ENCODE data around the gene ICAM4.

Gene ICAM4

GRCh38 chr19:10305139-10305806 lies 18.5 kb downstream of the ICAM4 start:
- Mint-ChIP-seq H3K27me3 (no peaks in the 10 kb centered on the region), H3K9me3 (no peaks in the 10 kb centered on the region), H3K4me1 (ENCODE audit: low read depth in 2 of 2) (no peaks in the 10 kb centered on the region), H3K27ac (no peak overlapping the region), H3K4me3 (no peak overlapping the region), H3K36me3 (ENCODE audit: insufficient read depth) (peaks cover 6% of the 10 kb centered on the region)
- DNase-seq (no peak), ATAC-seq (replicated peaks) (no peak)

GRCh38 chr19:10306327-10306726 lies 19.6 kb downstream of the ICAM4 start:
- no peak overlapping the region for H3K4me3 Mint-ChIP-seq
- ATAC-seq (replicated peaks) (no peak), DNase-seq (no peak)
- no peaks in the 10 kb centered on the region for H3K4me1 Mint-ChIP-seq (ENCODE audit: low read depth in 2 of 2)
- peaks cover 6% of the 10 kb centered on the region for H3K36me3 Mint-ChIP-seq (ENCODE audit: insufficient read depth)
- H3K27me3 Mint-ChIP-seq = no peaks in the 10 kb centered on the region
- H3K27ac Mint-ChIP-seq = no peak overlapping the region
- no peaks in the 10 kb centered on the region for H3K9me3 Mint-ChIP-seq

DNA sequence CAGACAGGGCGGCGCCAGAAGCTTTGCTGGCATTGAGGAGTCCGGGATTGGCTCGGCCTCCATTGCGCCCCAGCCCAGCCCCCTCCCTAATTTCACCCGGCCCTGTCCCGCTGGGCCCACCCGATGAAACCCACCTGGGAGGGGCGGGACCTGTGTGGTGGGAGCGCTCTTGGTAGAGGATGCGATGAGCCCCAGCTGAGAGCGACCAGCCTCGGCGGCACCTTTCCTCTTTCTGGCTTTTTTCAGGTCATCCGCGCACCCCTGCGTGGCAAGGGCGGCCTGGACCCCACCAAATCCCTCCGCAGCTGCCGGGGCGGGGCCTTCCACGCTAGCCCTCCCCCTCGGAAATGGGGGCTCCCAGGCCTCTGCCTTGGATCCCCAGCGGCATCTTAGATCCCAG lies 22.7 kb downstream of the ICAM4 start, which contains the start of gene ZGLP1:
Gene ZGLP1 (minus strand): TSS at position 393 of the 400 bp plus-strand sequence.
- no peaks in the 10 kb centered on the region for H3K27me3 Mint-ChIP-seq
- no peaks in the 10 kb centered on the region for H3K4me1 Mint-ChIP-seq (ENCODE audit: low read depth in 2 of 2)
- DNase-seq (no peak), ATAC-seq (replicated peaks) (no peak)
- H3K9me3 Mint-ChIP-seq = no peaks in the 10 kb centered on the region
- peaks cover 6% of the 10 kb centered on the region for H3K36me3 Mint-ChIP-seq (ENCODE audit: insufficient read depth)
- H3K27ac Mint-ChIP-seq = peak within 1 kb of the TSS in 1 of 2 donors; percentile 55
- H3K4me3 Mint-ChIP-seq = no peak within 1 kb of the TSS

DNA sequence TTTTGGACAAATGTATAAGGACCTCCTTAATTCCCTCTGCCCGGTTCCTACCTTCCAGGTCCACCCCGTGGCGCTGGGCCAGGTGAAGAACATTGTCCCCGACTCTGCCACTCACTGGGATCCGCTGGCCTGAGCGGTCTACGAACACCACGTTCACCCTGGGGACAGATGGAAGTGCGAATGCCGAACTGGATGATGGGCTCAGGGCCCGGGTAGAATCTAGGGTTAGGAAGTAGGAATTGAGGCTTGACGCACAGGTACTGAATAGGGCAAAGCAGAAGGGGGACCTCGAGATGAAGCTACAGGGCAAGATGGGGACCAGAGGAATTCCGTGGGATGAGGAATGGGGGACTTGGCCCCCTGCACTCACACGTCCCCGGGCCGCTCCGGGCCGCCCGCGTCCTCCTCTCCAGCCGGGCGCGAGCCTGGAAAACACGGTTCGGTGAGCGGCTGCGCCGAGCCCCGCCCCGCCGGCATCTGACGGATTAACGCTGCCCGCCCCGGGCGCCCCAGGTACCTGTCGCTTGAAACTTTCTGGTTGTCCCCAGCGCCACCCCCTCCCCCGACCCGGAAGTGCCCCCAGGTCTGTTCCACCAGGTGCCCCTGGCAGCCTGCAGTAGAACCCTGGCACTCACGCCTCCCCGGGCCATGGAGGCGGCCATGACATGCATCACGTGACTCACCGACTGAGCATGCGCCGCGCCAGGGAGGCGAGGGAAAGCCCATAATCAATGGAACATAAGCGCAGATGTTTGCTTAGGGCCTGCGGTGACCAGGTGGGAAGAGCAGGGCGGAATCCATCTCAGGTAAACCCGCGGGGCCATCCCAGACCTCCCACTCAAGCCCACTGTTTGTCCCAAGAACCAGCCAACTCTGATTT lies 28.8 kb downstream of the ICAM4 start, which contains the start of gene FDX2:
Gene FDX2 (minus strand): TSS at position 681 of the 880 bp plus-strand sequence. CDS start 19 bp downstream, at position 662.
- DNase-seq = peak; percentile 85 to 91 (median 88)
- Mint-ChIP-seq H3K4me3 (peak within 1 kb of the TSS; percentile 89 to 92), H3K27ac (peak within 1 kb of the TSS; percentile 73 to 88), H3K27me3 (no peaks in the 10 kb centered on the region), H3K9me3 (no peaks in the 10 kb centered on the region), H3K36me3 (ENCODE audit: insufficient read depth) (peaks cover 27% of the 10 kb centered on the region), H3K4me1 (ENCODE audit: low read depth in 2 of 2) (peaks cover 12 to 13% of the 10 kb centered on the region in 2 donors)
- ATAC-seq (replicated peaks) = peak; percentile 92

DNA sequence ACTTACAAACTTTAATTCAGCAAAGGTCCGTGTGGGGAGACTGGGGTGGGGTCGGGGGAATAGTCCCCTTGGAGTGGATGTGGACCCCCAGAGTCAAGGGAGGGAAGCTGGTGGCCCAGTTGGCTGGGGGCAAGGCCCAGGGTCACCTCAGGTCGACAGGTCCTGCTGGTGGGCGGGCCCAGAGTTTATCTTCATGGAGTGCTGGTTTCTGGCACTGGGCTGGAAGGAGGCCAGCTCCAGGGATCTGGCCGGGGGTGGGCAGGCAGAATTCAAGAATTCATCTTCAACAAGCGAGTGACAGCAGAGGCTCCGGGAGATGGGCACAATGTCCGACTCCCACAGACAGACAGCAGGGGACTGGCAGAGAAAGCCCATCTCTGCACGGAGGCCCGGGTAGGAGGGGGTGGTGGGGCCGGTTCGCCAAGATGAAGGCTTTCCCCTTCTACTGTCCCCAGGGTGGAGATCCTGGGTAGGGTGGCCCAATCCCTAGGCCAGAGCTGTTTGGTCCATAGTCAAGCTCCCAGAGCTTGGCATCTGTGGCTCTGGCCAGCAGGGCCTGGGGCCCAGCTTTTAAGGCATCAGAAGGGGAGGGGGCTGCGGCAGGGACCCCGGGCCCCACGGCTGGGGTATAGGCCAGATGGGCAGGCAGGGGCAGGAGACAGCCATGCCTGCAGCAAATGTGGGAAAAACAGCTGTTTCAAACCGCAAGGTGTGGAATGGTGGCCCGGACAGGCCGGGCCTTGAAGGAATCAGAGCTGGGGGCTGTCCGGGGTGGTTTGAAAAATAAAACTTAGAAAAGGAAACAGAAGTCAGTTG lies 29.7 kb downstream of the ICAM4 start:
- DNase-seq (no peak), ATAC-seq (replicated peaks) (no peak)
- H3K27ac Mint-ChIP-seq = peak overlapping the region; percentile 73 to 88
- H3K27me3 Mint-ChIP-seq = no peaks in the 10 kb centered on the region
- H3K4me1 Mint-ChIP-seq (ENCODE audit: low read depth in 2 of 2) = peaks cover 12 to 13% of the 10 kb centered on the region in 2 donors
- H3K9me3 Mint-ChIP-seq = no peaks in the 10 kb centered on the region
- peaks cover 31% of the 10 kb centered on the region for H3K36me3 Mint-ChIP-seq (ENCODE audit: insufficient read depth)
- peak overlapping the region; percentile 89 to 92 for H3K4me3 Mint-ChIP-seq

GRCh38 chr19:10317045-10317856 lies 30.5 kb downstream of the ICAM4 start:
- ATAC-seq (replicated peaks) (no peak), DNase-seq (no peak)
- no peaks in the 10 kb centered on the region for H3K9me3 Mint-ChIP-seq
- peak overlapping the region in 1 of 2 donors; percentile 23 for H3K4me3 Mint-ChIP-seq
- no peaks in the 10 kb centered on the region for H3K27me3 Mint-ChIP-seq
- H3K27ac Mint-ChIP-seq = peak overlapping the region; percentile 73 to 88
- H3K36me3 Mint-ChIP-seq (ENCODE audit: insufficient read depth) = peaks cover 31% of the 10 kb centered on the region
- peaks cover 12 to 13% of the 10 kb centered on the region in 2 donors for H3K4me1 Mint-ChIP-seq (ENCODE audit: low read depth in 2 of 2)

GRCh38 chr19:10317857-10318462 lies 31.2 kb downstream of the ICAM4 start:
- no peak overlapping the region for H3K4me3 Mint-ChIP-seq
- no peaks in the 10 kb centered on the region for H3K27me3 Mint-ChIP-seq
- peaks cover 31% of the 10 kb centered on the region for H3K36me3 Mint-ChIP-seq (ENCODE audit: insufficient read depth)
- no peak overlapping the region for H3K27ac Mint-ChIP-seq
- ATAC-seq (replicated peaks) (no peak), DNase-seq (no peak)
- peaks cover 12 to 13% of the 10 kb centered on the region in 2 donors for H3K4me1 Mint-ChIP-seq (ENCODE audit: low read depth in 2 of 2)
- H3K9me3 Mint-ChIP-seq = no peaks in the 10 kb centered on the region

DNA sequence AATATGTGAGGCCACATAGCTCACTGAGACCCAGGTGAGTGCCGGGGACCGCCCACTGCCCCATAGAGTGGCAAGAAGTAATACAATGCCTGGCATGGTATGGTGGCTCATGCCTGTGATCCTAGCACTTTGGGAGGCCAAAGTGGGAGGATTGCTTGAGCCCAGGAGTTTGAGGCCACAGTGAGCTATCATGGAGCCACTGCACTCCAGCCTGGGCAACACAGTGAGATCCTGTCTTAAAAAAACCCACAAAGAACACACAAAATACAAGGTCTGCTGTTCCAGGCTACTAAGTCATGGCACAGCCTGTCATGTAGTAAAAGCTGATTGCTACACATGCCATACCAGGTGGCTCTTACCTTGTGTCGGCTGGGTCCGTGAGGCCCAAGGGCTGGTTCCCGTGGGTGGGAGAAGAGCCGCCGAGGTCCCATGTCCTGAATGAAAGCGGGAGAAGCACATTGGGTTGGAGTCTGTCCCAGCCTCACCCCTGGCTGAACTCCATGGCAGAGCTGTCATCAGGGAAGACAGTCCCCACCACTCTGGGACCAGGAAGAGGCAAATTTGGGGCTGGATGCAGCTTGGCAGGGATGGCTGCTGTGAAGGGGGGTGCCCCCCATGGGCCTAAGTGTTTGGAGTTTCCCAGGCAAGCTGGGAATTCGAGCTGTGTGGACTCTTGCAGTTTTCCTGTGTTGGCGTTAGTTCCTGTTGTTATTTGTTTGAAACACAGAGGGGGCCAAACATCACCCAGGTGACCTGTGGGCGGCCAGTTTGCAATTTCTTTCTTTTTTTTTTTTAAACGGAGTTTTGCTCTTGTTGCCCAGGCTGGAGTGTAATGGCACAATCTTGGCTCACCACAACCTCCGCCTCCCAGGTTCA lies 32.3 kb downstream of the ICAM4 start:
- H3K27me3 Mint-ChIP-seq = no peaks in the 10 kb centered on the region
- DNase-seq = no peak
- peak overlapping the region in 1 of 2 donors; percentile 92 for H3K27ac Mint-ChIP-seq
- no peak for ATAC-seq (replicated peaks)
- no peaks in the 10 kb centered on the region for H3K9me3 Mint-ChIP-seq
- peaks cover 12 to 13% of the 10 kb centered on the region in 2 donors for H3K4me1 Mint-ChIP-seq (ENCODE audit: low read depth in 2 of 2)
- peaks cover 39% of the 10 kb centered on the region for H3K36me3 Mint-ChIP-seq (ENCODE audit: insufficient read depth)
- no peak overlapping the region for H3K4me3 Mint-ChIP-seq

GRCh38 chr19:10320602-10321416 lies 34.1 kb downstream of the ICAM4 start:
- Mint-ChIP-seq H3K27me3 (no peaks in the 10 kb centered on the region), H3K36me3 (ENCODE audit: insufficient read depth) (peaks cover 57% of the 10 kb centered on the region), H3K4me3 (no peak overlapping the region), H3K4me1 (ENCODE audit: low read depth in 2 of 2) (peaks cover 3 to 5% of the 10 kb centered on the region in 2 donors), H3K27ac (no peak overlapping the region), H3K9me3 (no peaks in the 10 kb centered on the region)
- DNase-seq = no peak
- ATAC-seq (replicated peaks) = no peak

- H3K27ac Mint-ChIP-seq = no peak overlapping the region
- no peak for ATAC-seq (replicated peaks)
- no peaks in the 10 kb centered on the region for H3K9me3 Mint-ChIP-seq
- DNase-seq = no peak
- H3K4me1 Mint-ChIP-seq (ENCODE audit: low read depth in 2 of 2) = peaks cover 0 to 2% of the 10 kb centered on the region in 2 donors
- H3K4me3 Mint-ChIP-seq = no peak overlapping the region
- peaks cover 63% of the 10 kb centered on the region for H3K36me3 Mint-ChIP-seq (ENCODE audit: insufficient read depth)
- H3K27me3 Mint-ChIP-seq = no peaks in the 10 kb centered on the region
These were observed 34.7 kb downstream of the ICAM4 start for GRCh38 chr19:10321417-10321797.

All from effector memory CD8-positive, alpha-beta T cell (primary cell).